ENCODE results near the gene SCARB1. TPM values are rescaled to one million over a fixed set of nuclear protein-coding genes. Genes with fewer than 3 reads are reported as not detected.

Gene SCARB1
- total and polyA plus RNA-seq, 2 of the 13 experiments (the other 11 are each of a cell fraction or from before 2014, with no cell fraction given): 63.4 to 160 TPM

DNA sequence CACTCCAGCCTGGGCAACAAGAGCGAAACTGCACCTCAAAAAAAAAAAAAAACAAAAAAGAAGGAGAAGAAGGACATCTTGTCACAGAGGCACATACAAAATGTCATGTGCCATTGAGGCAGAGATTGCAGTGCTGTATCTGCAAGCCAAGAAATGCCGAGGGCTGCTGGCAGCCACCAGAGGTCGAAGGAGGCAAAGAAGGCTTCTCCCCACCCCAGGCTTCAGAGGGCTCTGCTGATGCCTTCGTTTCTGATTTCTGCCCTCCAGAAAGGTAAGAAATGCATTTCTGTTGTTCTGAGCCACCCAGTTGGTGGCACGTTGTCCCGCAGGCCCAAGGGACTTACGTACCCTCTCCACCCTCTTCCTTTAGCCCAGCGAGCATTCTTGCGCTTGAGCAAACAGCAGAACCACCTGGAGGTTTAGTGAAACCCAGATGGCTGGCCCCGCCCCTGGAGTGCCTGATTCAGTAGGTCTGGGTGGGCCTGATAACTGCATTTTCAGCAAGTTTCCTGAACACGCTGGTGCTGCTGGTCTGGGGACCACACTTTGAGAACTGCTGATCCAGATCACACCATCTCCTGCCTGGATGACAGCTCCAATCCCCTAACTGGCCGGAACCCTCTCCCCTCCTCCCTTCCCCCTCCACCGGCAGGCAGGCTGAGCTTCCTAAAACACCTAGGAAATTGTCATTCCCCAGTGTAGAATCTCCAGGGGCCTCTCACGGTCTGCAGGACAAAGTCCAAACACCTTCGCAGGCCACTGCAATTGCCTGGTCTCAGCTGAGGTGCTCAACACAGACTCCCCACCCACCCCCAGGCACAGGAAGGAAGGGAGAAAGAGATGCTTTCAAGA, 21.1 kb upstream of the SCARB1 start (continued):
- no peak for TF ChIP-seq EZH2 (conservative IDR thresholded peaks at IDR 0.05; ENCODE audit: low read depth, low read length)
- peak; percentile 65; the same call in 1 of the 2 replicates for TF ChIP-seq ZBTB3 (CRISPR knock-in tag; IDR thresholded peaks at IDR 0.05; ENCODE audit: borderline replicate concordance, low read depth)
- TF ChIP-seq DRAP1 (CRISPR knock-in tag; IDR thresholded peaks at IDR 0.05): no peak
- TF ChIP-seq NFIB (CRISPR knock-in tag; IDR thresholded peaks at IDR 0.05; ENCODE audit: borderline replicate concordance): no peak
- TF ChIP-seq GTF2F1 (IDR thresholded peaks at IDR 0.05; ENCODE audit: low read length): no peak
- TF ChIP-seq ZNF230 (CRISPR knock-in tag; IDR thresholded peaks at IDR 0.05): no peak
- no peak for TF ChIP-seq TFDP2 (CRISPR knock-in tag; IDR thresholded peaks at IDR 0.05)
- no peak for TF ChIP-seq ZBTB46 (CRISPR knock-in tag; IDR thresholded peaks at IDR 0.05; ENCODE audit: borderline replicate concordance)
- TF ChIP-seq THAP9 (CRISPR knock-in tag; IDR thresholded peaks at IDR 0.05; ENCODE audit: borderline replicate concordance): no peak
- TF ChIP-seq ZNF746 (CRISPR knock-in tag; IDR thresholded peaks at IDR 0.05): no peak; the same call in 1 of the 2 replicates
- no peak for TF ChIP-seq DMTF1 (CRISPR knock-in tag; IDR thresholded peaks at IDR 0.05)
- TF ChIP-seq MXD3 (CRISPR knock-in tag; IDR thresholded peaks at IDR 0.05): no peak
- TF ChIP-seq KAT7 (CRISPR knock-in tag; IDR thresholded peaks at IDR 0.05; ENCODE audit: borderline replicate concordance): no peak
- no peak for TF ChIP-seq SRF (IDR thresholded peaks at IDR 0.05; ENCODE audit: low read depth, low read length)
- TF ChIP-seq HNRNPK (IDR thresholded peaks at IDR 0.05; ENCODE audit: low read depth, low read length, poor library complexity, severe bottlenecking): no peak
- TF ChIP-seq JUNB (CRISPR knock-in tag; IDR thresholded peaks at IDR 0.05; ENCODE audit: borderline replicate concordance): no peak
- TF ChIP-seq ZNF335 (CRISPR knock-in tag; IDR thresholded peaks at IDR 0.05): 0 out of 2 replicates have a peak, but pooled peaks have one; percentile 48
- TF ChIP-seq CBX2 (IDR thresholded peaks at IDR 0.05; ENCODE audit: low read depth, low read length): no peak
- no peak for TF ChIP-seq CBX2 (CRISPR knock-in tag; IDR thresholded peaks at IDR 0.05; ENCODE audit: low read depth)
- TF ChIP-seq ZNF589 (CRISPR knock-in tag; conservative IDR thresholded peaks at IDR 0.05): no peak
